ENCODE measurements around the gene MUC2. TPM values are rescaled to one million over a fixed set of nuclear protein-coding genes. Genes with fewer than 3 reads are reported as not detected.

Gene MUC2
- total RNA-seq = not detected in 2 replicates

DNA sequence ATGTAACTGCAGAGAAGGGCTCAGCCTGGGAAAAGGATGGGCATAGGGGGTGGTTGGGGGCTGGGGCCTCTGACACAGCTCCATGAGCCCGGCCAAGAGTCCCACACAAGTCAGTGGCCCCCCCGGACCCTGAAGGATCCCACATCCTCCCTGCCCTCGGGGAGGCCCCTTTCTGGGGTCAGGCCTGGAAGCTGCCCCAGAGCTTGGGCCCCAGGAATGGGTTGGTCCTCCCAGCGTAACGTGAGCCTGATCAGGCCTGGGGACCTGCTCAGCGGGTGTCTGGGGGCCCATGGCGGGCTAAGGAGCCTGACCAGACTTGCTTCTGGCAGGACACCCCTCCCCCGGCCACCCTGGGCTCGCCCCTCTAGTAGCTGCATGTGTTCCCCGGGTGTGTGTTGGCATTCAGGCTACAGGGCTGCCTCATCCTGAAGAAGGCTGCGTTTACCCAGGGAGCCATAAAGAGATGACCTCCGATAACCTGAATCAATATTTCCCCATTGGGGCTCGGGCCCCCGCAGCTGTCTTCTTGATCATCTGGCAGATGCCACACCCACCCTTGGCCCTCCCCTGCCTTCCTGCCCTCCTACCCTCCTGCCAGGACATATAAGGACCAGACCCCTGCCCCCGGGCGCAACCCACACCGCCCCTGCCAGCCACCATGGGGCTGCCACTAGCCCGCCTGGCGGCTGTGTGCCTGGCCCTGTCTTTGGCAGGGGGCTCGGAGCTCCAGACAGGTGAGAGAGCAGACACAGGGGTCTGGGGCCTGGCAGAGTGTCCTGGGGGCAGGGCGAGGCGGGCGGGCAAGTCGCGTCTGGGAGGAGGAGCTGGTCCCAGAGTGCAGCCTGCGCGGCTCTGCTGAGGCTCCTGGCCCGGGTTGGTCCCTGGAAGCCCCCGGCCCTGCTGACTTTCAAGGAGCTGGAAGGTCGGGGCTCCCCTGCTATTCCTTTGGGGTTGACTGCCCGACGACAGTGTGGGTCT, at the start of gene MUC2:
MUC2 (plus strand) TSS at position 631 of the 978 bp plus-strand sequence.

DNA sequence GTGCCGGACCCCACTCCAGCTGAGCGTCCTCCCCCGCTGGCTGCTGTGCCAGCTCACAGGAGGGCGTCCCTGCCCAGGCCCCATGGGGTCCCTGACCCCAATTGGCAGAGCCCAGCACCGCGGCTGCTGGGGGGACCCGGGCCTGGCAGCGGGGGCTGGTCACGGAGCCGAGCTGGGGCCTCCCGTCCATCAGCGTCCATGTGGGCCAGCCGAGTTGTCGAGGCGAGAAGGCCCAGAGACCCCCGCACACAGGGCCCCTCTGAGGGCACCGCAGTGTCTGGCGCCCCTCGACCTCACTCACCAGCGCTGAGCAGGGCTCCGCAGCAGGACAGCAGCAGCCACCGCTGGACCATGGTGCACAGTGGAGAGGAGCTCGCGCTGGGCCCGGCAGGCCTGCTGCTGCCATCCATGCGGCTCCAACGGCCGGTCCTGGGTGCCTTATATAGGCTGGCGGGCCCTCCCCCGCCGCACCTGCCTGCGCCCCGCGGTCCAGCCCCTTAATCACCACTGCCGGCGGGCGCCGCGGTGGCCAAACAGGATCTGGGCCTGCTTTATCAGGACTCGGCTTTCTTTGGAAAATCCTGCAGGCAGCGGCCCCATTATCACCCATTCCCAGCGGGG, 38.3 kb upstream of the MUC2 start, which contains the start of gene MUC6:
MUC6 (minus strand) TSS at position 416 of the 621 bp plus-strand sequence; CDS start at position 353, 63 bp downstream.

Other genes starting within 250 kb of the MUC2 start
- gene CRACR2B, start 247.0 kb upstream of the MUC2 start, total RNA-seq = 9.5 and 12.1 TPM in 2 replicates
- gene CD151, start 241.9 kb upstream of the MUC2 start, total RNA-seq = 660 and 700 TPM in 2 replicates
- 191 and 317 TPM in 2 replicates for gene POLR2L, start 232.3 kb upstream of the MUC2 start, total RNA-seq
- 217 and 240 TPM in 2 replicates for gene TSPAN4, start 232.0 kb upstream of the MUC2 start, total RNA-seq
- 58.0 and 96.3 TPM in 2 replicates for gene CHID1, start 164.1 kb upstream of the MUC2 start, total RNA-seq
- 41.4 and 46.4 TPM in 2 replicates for gene AP2A2, start 149.0 kb upstream of the MUC2 start, total RNA-seq
- not detected in 2 replicates for gene MUC6, start 38.2 kb upstream of the MUC2 start, total RNA-seq
- not detected in 2 replicates for gene MUC5AC, start 83.1 kb downstream of the MUC2 start, total RNA-seq
- not detected in 2 replicates for gene MUC5B, start 148.2 kb downstream of the MUC2 start, total RNA-seq
- 37.4 and 46.6 TPM in 2 replicates for gene TOLLIP, start 234.8 kb downstream of the MUC2 start, total RNA-seq

Measured in mammary microvascular endothelial cell (primary cell).